Pulmonary artery endothelial cell (primary cell): ENCODE data around the gene NRL. TPM values are rescaled to one million over a fixed set of nuclear protein-coding genes. Genes with fewer than 3 reads are reported as not detected.

ENCODE experiments used
- DNase-seq: peaks from one replicate; pipeline ENCODE4 v3.0.0-alpha.2; 2011; ENCODE audit warnings: low read depth, low spot score
- total RNA-seq: library from RNA; depleted of rRNA; stranded (reverse); fragments of >200 nt; gene quantifications from 2 replicates; pipeline ENCODE4 v1.2.3, GENCODE V29; 2014

Gene NRL
- total RNA-seq, 1 donor from 2014 or later = 0.33 TPM

DNA sequence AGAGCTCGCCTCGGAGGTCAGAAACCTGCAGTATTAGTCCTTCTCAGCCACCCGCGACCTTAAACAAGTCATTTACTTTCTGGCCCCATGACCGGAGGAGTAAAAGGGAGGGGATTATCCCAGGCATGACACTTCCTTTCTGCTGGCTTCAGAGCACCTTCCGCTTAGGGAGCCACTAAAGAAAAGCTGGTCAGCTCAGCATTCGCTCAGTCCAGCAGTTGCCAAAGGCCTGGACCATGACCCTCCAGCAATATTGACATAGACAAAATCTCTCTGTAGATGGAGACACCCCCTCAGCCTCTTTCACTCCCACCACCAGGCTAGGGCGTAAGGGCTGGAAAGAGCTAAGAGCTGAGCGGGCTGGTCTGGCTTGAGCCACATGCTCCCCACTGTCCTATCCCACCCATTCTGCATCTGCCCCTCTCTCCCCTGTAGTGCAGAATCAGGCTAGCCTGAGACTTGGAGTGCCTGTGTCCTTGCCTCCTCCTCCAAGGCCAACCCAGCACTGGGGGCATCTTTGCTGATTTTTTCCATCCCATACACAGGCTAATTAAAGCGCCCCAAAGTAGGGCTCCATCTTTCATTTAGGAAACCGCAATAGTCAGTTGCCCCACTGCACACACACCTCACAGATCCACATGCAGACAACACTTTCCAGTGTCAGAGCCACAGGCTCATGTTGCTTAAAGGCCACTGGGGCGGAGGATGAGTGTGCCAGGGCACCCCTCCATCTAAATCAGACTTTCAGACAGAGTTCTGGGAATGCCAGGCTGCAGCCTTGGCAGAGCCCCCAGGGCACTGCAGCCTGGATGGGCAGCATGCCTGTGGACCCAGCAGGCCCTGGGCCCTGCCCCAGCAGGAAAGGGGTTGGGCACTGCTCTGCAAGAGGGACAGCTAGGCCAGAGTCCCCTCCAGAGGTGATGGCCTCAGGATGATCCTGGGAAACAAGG is 47.3 kb downstream of the NRL start:
- DNase-seq = no peak

DNA sequence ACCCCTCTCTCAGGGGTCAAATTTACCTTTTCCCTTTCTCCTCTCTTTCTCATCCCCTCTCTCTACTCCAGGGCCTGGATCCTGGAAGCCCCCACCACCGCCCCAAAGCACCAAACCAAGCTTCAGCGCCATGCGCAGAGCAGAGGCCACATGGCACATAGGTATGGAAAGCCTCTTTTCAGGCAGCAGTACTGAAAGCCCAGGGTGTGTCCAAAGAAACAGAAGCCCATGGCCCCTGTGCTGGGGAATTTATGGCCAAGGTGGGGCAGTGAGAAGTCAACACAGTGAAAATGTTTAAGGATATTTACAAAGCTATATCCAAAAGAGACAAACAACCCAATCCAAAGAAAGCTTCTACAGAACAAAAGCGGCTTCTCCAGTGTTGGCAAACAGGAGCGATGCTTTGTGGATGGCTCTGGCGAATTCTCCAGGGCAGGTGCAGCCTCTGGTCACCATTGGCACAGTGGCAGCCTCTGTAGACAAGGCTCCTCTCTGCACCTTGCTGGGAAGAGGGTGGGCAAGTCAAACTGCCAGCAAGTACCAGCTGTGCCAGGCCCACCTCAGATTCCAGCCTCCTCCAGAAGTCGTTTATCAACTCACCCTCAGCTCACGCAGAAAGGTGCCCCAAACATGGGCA is 48.1 kb downstream of the NRL start:
- DNase-seq = no peak

- no peak for DNase-seq
Observed at GRCh38 chr14:24065408-24065807, 49.3 kb downstream of the NRL start.

- no peak for DNase-seq
Observed at GRCh38 chr14:24064856-24065255, 49.9 kb downstream of the NRL start.

DNA sequence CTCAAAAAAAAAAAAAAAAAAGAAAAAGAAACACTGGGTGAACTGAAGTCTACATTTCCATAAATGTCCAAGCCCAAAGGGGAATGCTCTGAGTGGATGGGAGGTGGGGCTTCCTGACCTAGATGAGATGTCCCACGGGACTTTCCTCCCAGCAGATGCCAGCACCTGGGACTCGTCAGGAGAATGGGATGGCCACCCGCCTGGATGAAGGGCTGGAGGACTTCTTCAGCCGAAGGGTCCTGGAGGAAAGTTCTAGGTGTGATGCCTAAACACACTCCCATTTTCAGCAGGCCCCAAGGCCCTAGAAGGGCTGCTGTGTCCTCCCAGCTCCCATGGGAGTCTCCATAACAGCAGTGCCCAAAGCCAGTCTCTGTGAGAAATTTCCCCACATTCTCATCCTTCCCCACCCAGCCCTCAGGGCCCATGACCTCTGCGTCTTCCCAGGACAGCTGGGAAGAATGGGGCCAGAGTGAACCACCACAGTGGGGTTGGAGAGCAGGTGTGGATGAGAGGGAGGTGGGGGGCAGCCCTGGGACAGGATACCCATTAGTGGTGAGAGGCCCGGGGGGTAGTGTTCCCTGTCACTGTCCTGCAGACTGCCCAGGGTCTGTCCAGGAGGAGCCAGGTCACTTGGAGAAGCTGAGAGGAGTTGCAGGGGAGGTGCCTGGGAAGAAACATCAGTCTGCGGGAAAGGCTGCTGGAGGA is 50.5 kb downstream of the NRL start:
- no peak for DNase-seq

DNA sequence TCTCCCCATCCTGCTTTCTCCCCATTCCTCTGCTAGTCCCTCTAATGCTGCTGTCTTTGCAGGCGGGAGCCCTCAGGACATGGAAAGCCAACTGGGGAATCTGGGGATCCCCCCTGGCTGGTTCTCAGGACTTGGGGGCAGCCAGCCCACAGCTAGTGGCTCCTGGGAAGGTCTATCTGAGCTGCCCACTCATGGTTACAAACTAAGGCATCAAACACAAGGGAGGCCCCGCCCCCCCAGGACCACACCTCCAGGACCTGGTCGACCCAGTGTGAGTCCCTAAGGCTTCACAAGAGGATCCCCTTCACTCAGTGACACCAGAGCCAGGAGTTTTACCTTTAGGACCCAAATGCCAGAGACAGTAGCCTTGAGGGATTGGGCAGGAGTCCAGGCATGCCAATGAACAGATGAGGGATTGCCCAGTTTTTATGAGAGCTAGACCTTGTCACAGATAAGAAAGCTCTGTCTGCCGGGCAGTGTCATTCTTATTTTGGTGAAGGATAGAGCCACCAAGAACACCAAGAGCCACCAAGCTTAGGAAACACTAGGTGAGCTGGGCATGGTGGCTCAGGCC is 51.4 kb downstream of the NRL start:
- no peak for DNase-seq

DNA sequence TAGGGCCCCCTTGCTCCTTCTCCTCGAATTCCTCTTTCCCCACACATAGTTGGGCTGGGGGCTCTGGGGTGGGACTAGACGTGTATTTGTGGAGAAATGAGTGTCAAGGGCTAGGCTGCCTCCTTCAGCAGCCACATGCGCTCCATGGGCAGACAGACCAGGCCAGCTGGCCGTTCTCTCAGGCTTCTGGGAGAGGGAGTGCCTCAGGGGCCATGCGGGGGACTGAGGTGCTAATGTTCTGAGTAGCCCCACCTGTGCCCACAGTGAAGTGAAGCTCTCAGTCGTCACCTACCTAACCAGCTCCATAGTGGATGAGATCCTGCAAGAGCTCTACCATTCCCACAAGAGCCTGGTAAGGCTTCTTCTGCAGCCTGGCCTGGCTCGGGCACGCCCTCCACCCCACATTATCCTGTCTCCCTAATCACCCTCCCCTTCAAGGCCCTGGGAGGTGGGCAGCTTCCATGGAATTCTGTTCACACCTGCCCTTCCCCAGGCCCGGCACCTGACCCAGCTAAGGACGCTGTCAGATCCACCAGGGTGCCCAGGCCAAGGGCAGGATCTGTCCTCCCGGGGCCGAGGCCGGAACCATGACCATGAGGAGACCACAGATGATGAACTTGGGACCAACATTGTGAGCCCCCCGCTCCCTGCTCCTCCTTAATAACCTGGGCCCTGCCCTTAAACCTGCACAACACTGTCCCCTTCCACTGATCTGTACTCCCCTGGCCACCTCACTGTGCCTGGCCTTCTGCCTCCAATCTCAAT is 52.4 kb downstream of the NRL start:
- DNase-seq = no peak

- DNase-seq = no peak
Observed at GRCh38 chr14:24060984-24061913, 53.5 kb downstream of the NRL start.

DNA sequence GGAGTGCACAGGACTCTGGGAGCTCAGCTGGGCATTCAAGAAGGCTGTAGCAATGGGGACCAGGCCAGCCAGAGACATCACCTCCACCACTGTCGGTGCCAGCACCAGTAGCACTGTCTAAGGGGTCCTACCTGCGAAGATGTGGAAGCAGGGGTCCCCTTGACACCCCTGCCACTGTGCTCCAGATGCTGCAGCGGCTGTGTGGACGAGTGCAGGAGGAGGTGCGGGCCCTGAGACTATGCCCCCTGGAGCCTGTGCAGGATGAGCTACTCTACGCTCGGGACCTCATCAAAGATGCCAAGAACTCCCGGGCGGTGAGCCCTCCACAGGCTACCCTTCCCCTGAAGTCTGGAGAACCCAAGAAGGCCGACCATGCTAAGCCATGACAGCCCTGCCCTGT is 54.3 kb downstream of the NRL start:
- no peak for DNase-seq

DNA sequence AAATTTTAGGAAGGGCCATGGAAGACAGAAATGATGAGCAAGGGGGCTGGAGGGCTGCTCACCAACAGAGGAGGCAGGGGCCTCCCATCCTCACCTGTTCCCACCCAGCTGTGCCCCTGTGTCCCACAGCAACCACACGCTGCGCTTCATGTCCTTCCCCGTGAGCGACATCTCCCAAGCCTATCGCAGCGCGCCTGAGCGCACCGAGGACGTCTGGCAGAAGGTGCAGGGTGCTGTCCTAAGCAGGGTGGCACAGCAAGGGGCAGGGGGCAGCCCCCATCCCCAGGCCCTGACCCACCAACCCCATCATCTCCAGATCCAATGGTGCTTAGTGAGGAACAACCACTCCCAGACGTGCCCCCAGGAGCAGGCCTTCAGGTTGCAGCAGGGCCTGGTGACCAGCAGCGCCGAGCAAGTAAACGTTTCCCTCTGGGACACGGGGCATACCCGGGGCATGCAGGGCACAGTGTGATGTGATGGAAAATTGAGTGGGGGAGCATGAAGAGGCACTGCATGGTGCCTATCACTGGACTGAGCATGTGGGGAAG is 54.8 kb downstream of the NRL start:
- no peak for DNase-seq

- DNase-seq = no peak
Observed at GRCh38 chr14:24058951-24059475, 55.7 kb downstream of the NRL start.

GRCh38 chr14:24058260-24058950 is 56.3 kb downstream of the NRL start:
- DNase-seq = peak; percentile 24

DNA sequence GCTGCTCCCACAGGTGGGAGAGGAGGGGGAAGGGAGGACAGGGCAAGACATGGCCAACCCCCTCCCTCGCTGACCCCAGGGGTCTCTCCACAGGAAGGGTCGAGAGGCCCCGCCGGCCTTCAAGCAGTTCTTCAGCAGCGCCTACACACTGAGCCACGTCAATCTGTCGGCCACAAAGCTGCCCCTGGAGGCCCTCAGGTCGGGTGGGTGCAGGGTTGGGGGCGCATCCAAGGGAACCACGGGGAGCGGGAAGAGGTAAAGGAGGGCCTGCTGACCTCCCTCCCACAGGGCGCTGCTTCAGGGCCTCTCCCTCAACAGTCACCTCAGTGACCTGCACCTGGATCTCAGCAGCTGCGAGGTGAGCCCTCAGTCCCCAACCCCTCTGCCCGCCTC is 56.9 kb downstream of the NRL start:
- no peak for DNase-seq

GRCh38 chr14:24057271-24057670 is 57.5 kb downstream of the NRL start:
- no peak for DNase-seq

DNA sequence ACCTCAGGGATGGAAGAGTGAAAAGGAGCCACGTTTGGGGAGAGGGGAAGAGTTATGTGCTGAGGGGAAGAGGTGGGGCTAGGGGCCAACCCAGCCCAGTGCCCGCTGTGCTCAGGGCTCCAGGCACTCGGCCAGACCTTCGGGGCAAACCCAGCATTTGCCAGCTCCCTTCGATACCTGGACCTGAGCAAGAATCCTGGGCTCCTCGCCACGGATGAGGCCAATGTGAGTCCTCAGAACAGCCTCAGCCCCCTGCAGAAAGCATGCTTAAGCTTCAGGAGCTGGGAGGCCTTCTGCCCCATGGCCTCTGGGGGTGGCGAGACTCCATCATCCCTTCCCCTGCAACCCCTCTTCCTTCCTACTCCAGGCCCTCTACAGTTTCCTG is 58.0 kb downstream of the NRL start:
- no peak for DNase-seq

DNA sequence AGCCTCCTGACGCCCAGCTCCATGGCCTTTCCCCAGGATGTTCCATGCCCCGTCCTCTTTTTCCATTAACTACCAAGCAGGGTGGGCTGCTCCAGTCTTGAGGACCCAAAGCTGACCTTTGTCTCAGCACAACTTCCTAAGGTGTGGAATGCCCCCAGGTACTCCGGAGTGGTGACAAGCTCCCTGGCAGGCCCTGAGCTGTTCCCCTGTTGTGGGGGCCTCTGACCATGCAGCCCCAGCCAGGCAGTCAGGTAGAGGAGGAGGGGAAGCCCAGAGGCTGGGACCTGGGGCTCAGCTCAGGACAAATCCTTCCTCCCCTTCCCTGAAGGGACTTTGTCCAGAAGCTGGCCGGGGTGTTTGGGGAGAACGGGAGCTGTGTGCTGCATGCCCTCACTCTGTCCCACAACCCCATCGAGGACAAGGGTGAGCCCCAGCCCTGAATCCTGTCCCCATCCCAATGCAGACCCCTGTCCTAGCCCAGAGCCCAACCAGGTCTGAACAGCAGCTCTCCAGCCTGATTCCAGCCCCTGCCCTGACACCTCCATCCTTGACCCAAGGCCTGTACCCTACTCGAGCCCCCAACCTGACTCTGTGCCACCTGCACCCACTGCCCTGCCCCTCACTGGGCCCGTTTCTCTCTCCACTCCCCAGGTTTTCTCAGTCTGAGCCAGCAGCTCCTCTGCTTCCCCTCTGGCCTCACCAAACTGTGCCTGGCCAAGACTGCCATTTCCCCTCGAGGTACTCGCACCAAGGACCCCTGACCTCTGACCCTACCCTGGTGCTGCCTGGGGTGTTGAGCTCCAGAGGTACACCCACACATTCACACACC is 58.6 kb downstream of the NRL start:
- no peak for DNase-seq

- no peak for DNase-seq
Observed at GRCh38 chr14:24054646-24055045, 60.1 kb downstream of the NRL start.

- DNase-seq = no peak
Observed at GRCh38 chr14:24054324-24054641, 60.5 kb downstream of the NRL start.
